ENCODE measurements around the gene PPP1R13L.

GRCh38 chr19:45408121-45408520 is 3.3 kb upstream of the PPP1R13L start:
- TF ChIP-seq CTCF (IDR thresholded peaks at IDR 0.05) (no peak), POLR2A (IDR thresholded peaks at IDR 0.05; ENCODE audit: low read depth) (no peak), POLR2AphosphoS5 (IDR thresholded peaks at IDR 0.05) (no peak), EP300 (IDR thresholded peaks at IDR 0.05) (no peak)

All from esophagus muscularis mucosa (tissue), 4 donors.